Loucy (cell line): ENCODE data around the gene GMIP.

Experiments
- CTCF ChIP-seq: fragments of 200-600 bp; sonication (generic); conservative IDR thresholded peaks from 2 replicates; pipeline ENCODE4 v1.5.1; 2014; ENCODE audit warnings: mild to moderate bottlenecking, antibody characterized with exemption, low read length
- EZH2phosphoT487 ChIP-seq: fragments of 200-600 bp; IDR thresholded peaks from 2 replicates; pipeline ENCODE4 v1.6.1; 2018; ENCODE audit warnings: antibody characterized with exemption, mild to moderate bottlenecking, moderate library complexity, borderline replicate concordance

DNA sequence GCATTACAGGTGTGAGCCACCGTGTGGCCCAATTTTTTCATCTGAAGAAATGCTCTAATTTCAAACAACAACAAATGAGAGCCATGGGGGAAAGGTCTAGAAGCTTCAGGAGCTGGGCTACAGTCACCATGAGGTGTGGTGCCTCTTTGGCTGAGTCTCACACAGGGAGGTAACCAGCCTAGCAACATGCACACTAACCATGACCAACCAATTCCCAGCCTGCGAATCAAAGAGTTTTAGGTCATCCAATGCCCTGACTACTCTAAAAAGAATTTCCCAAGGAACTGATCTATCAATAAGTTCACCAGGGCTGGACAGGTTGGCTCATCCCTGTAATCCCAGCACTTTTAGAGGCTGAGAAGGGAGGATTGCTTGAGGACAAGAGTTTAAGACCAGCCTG is 54.9 kb downstream of the GMIP start:
- no peak for TF ChIP-seq CTCF
- no peak for TF ChIP-seq EZH2phosphoT487
